C4-2B (cell line): ENCODE data around the gene LRRC71.

ENCODE experiments used
- H3K27ac ChIP-seq: fragments of 450-650 bp; 2 replicates; pipeline ENCODE4 v1.5.1; 2017
- ZFX ChIP-seq: fragments of 450-650 bp; IDR thresholded peaks from 2 replicates; pipeline ENCODE4 v1.6.1; 2017
- TF ChIP-seq, protein P1 (sequence below): fragments of 450-650 bp; conservative IDR thresholded peaks from 2 replicates; pipeline ENCODE4 v1.5.1; 2017; ENCODE audit warnings: mild to moderate bottlenecking

The LRRC71 gene

DNA sequence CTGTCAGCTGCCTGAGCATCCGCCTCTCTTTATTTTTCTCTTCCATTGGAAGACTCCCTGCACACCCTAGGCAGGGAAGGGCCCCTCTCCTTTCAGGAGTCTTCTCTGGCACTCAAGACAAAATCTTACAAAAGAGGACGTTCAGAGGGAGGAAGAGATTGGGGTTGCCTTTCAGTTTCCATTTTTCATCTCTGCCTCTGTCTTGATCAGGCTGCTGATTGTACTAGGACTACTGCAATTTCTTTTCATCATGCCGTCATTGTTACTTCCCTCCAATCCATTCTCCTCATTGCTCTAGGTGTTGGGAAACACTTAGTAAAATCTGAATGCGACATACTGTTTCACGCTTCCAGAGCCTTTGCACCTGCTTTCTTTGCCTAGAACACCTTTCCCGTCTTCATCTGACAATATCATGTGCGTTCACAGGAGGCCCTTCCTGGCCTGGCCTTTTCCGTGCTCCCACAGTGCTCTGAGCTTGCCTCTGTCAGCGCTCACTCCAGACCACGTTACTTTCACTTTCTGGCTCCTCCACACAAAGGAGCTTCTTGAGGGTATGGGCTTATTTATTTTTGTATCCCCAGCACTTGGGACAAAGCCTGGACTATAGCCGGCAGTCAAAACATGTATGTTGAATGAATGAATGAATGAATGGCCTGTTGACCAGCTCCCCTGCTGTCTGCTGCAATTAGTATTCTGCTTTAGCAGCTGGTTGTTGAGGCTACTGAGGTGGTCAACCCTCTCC is 10.9 kb downstream of the LRRC71 start:
- no peak overlapping the region for H3K27ac ChIP-seq
- TF ChIP-seq ZFX = no peak
- TF ChIP-seq, protein P1, sequence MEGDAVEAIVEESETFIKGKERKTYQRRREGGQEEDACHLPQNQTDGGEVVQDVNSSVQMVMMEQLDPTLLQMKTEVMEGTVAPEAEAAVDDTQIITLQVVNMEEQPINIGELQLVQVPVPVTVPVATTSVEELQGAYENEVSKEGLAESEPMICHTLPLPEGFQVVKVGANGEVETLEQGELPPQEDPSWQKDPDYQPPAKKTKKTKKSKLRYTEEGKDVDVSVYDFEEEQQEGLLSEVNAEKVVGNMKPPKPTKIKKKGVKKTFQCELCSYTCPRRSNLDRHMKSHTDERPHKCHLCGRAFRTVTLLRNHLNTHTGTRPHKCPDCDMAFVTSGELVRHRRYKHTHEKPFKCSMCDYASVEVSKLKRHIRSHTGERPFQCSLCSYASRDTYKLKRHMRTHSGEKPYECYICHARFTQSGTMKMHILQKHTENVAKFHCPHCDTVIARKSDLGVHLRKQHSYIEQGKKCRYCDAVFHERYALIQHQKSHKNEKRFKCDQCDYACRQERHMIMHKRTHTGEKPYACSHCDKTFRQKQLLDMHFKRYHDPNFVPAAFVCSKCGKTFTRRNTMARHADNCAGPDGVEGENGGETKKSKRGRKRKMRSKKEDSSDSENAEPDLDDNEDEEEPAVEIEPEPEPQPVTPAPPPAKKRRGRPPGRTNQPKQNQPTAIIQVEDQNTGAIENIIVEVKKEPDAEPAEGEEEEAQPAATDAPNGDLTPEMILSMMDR = no peak

DNA sequence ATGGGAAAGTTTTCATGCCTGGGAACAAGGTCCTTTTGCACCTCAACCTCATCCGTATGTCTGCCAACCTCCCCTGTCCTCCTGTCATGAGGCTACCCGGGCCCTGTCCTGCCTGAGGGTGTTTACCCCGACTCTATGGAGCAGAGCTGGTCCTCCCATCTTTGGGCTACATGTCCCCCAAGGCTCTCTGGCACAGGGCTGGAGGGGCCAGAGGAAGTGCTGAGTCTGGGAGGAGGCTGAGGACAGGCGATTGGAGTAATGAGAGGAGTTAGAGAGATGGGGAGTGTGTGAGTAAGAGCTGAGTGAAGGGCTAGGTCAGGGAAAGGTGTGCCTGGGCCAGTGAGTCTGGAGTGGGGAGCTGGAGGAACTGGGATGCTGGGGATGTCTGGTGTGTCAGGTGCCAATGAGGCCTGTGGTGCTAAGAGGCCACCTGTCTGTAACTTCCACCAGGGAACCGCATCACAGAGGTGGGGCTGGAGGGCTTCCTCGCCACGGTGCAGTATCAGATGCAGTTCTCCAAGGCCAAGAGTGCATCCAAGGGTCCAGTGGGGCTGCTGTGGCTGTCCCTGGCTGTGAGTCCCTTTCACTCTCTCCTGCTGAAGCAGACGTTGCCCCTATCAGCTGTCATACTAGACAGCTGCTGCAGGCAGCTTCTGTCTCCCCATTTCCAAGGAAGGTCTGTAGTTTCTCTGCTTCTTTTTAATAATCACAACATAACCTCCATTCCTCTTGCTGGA is 11.7 kb downstream of the LRRC71 start:
- TF ChIP-seq, protein P1 = no peak
- no peak for TF ChIP-seq ZFX
- H3K27ac ChIP-seq = no peak overlapping the region

DNA sequence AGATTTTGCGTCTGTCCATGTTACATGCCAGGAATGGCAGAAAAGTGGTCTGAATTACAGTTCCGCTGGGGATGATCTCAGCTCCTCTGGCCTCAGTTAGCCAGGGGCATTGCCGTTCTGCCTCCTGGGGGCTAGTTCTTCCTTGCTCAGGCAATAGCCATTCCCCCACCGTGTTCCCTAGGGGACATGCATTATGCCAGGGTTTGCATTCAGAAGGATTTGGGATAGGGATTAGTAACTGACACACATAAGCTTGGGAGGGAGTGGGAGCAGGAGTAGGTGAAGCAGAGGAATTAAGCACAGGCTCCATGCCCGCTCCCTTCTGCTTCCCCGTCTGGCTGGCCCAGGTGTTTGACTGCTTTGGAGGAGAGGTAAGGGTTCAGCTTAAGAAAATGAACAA is 12.7 kb downstream of the LRRC71 start:
- no peak for TF ChIP-seq ZFX
- TF ChIP-seq, protein P1 = no peak
- no peak overlapping the region for H3K27ac ChIP-seq

DNA sequence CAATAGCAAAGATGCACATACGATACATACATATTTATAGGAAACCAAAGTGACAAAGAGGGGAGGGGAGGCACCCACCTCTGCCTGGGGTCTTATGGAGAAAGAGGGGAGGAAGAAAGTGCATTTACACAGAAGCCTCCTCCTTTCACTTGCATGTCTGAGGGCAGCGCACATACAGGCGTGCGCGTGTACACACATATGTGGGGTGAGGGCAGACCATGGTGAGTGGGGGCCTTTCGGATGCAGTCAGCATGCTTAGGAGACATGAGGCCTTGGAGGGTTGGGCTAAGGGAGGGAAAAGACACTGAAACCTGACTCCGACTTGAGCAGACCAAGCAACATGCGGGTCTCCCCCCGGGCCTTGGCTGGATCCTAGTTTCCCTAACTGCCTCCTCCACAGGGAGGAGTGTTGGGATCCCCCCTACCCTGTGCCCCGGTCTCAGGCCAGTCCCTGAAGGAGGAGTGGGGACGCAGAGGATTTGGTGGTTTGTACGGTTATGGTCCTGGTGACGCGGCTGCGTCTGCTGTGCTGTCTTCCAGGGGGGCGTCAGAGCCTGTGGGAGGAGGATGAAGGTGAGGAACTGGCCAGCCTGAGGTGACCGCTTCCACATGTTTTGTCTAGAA is 15.2 kb downstream of the LRRC71 start:
- no peak overlapping the region for H3K27ac ChIP-seq
- TF ChIP-seq ZFX = no peak
- TF ChIP-seq, protein P1 = no peak

DNA sequence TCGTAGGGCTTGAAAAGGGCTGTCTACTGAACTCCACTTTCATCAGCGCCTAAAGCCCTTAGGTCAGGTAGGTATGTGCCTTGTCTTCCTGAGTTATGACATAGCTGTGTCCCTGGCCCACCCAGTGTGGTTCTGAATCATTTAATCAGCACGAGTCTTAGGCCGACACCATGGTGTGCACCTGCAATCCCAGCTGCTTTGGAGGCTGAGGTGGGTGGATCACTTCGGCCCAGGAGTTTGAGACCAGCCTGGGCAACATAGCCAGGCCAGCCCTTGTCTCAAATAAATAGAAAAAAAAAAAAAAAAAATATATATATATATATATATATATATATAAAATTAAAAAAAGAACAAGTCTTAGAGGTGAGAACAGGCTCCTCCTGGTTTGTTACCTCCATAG is 15.8 kb downstream of the LRRC71 start:
- no peak overlapping the region for H3K27ac ChIP-seq
- TF ChIP-seq, protein P1 = no peak
- no peak for TF ChIP-seq ZFX

DNA sequence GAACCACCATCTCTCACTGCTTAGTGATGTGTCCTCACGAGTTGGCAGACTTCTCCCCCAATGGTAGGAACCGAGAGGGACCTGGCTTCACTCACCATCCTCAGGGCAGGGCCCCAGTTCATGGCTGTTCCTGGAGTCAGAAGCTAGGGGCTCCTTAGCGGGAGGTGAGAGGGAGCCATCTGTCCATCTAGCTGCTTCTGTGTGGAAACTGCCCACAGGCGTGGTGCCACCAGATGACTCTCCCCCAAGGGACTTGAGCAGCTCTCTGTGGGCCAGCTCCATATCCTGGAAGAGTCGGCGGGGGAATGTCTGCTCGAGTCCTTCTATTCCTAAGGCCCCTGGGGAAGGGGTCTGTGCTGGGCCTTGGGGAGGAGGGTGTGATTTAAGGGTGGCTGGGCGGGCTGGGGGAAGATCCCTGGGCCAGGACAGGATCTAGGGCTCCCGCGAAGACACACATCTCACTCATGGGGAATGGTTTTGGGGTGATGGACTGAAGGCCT is 16.3 kb downstream of the LRRC71 start:
- TF ChIP-seq, protein P1 = no peak
- TF ChIP-seq ZFX = no peak
- no peak overlapping the region for H3K27ac ChIP-seq

DNA sequence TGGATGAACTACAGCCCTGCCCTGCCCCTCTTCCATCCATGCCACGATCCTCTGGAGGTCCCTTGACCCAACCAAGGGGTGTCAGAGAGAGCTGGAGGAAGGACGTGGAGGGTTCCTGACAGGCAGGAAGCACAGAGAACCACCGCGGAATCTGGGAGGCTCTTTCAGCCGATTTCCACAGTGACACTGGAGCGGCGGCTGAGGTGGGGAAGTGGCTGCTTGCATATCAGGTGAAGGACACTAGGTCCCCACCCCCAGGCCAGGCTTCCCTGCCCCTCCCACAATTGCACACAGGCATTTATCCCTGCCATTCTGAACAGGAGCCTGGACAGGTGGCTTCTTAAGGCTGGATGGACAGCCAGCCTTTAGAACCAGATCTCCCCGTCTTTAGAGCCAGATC is 17.5 kb downstream of the LRRC71 start:
- no peak overlapping the region for H3K27ac ChIP-seq
- TF ChIP-seq ZFX = no peak
- TF ChIP-seq, protein P1 = no peak
